IMR-90 (cell line): ENCODE results near the gene ABL1. TPM values are rescaled to one million over a fixed set of nuclear protein-coding genes. Genes with fewer than 3 reads are reported as not detected.
"Not testable (repeated sequence)": the region's sequence is repeated elsewhere in the genome, so short reads cannot be mapped to it uniquely, and the experiment has no call there.

ENCODE experiments used
- ATAC-seq: fragments of 200-7000 bp; cut with Tn5 transposase; 2 replicates; pipeline ENCODE4 v1.9.1; 2020; ENCODE audit warnings: low read depth, mild to moderate bottlenecking, moderate library complexity
- BruUV-seq: library from RNA; stranded (reverse); fragments of 400-500 nt; replicated peaks from 2 replicates; lab custom pipeline; 2021; lab: Mats Ljungman, UMichigan
- CTCF ChIA-PET: fragments of 300-600 bp; formaldehyde crosslinking; extraction: SDS; loops from one replicate; lab custom pipeline; 2021; ENCODE audit warnings: antibody characterized with exemption; lab: Yijun Ruan, JAX
- POLR2A ChIA-PET: fragments of 300-600 bp; sonication (Branson Sonifier 250); formaldehyde crosslinking; loops from one replicate; lab custom pipeline; 2022; ENCODE audit warnings: antibody characterized with exemption; ENCODE audit not compliant: unreplicated experiment; lab: Charles Lee
- DNase-seq: peaks from one replicate; pipeline ENCODE4 v3.0.0; 2013
- H2AFZ ChIP-seq: replicated peaks from 2 replicates; pipeline ENCODE3; 2013; ENCODE audit warnings: low read length, mild to moderate bottlenecking; ENCODE audit not compliant: poor library complexity
- H2AK5ac ChIP-seq: 2 replicates; pipeline ENCODE4 v1.6.1; 2013; ENCODE audit warnings: low read depth, low read length, inconsistent platforms
- H2AK9ac ChIP-seq: replicated peaks from 2 replicates; pipeline ENCODE3; 2013; ENCODE audit warnings: mild to moderate bottlenecking, low read depth, low read length, moderate library complexity; ENCODE audit not compliant: poor library complexity
- H2BK120ac ChIP-seq: 2 replicates; pipeline ENCODE4 v1.6.1; 2013; ENCODE audit warnings: low read depth, low read length, inconsistent platforms
- H2BK15ac ChIP-seq: 3 replicates; pipeline ENCODE4 v1.6.1; 2013; ENCODE audit warnings: low read depth, low read length, inconsistent platforms
- H2BK20ac ChIP-seq: 2 replicates; pipeline ENCODE4 v1.6.1; 2013; ENCODE audit warnings: low read depth, mild to moderate bottlenecking, inconsistent platforms, low read length, moderate library complexity
- H2BK5ac ChIP-seq: 2 replicates; pipeline ENCODE4 v1.6.1; 2013; ENCODE audit warnings: mild to moderate bottlenecking, low read depth, low read length, inconsistent platforms; ENCODE audit not compliant: poor library complexity, severe bottlenecking
- H3K14ac ChIP-seq: replicated peaks from 2 replicates; pipeline ENCODE4 v1.6.1; 2013; ENCODE audit warnings: low read depth, low read length, inconsistent platforms
- H3K18ac ChIP-seq: 2 replicates; pipeline ENCODE4 v1.6.1; 2013; ENCODE audit warnings: low read depth, low read length, control low read depth
- H3K23ac ChIP-seq: 2 replicates; pipeline ENCODE4 v1.6.1; 2013; ENCODE audit warnings: low read depth, low read length, inconsistent platforms
- H3K27ac ChIP-seq: 2 replicates; pipeline ENCODE4 v1.5.1; 2013; ENCODE audit warnings: mild to moderate bottlenecking, control low read depth, low read length; ENCODE audit not compliant: insufficient read depth
- H3K27me3 ChIP-seq: 2 replicates; pipeline ENCODE4 v1.6.1; 2013; ENCODE audit warnings: low read length; ENCODE audit not compliant: control insufficient read depth, insufficient read depth
- H3K36me3 ChIP-seq: 2 replicates; pipeline ENCODE4 v1.6.1; 2013; ENCODE audit warnings: low read length, mixed read lengths; ENCODE audit not compliant: control insufficient read depth, insufficient read depth
- H3K4ac ChIP-seq: 2 replicates; pipeline ENCODE4 v1.6.1; 2013; ENCODE audit warnings: low read depth, low read length, inconsistent platforms
- H3K4me1 ChIP-seq: 2 replicates; pipeline ENCODE4 v1.6.1; 2013; ENCODE audit warnings: low read length, mixed read lengths; ENCODE audit not compliant: control insufficient read depth, insufficient read depth
- H3K4me2 ChIP-seq: 2 replicates; pipeline ENCODE4 v1.6.1; 2013; ENCODE audit warnings: low read depth, mild to moderate bottlenecking, control low read depth, low read length, moderate library complexity
- H3K4me3 ChIP-seq: 2 replicates; pipeline ENCODE4 v1.5.1; 2013; ENCODE audit warnings: low read depth, mild to moderate bottlenecking, control low read depth, low read length, moderate library complexity; ENCODE audit not compliant: insufficient read depth
- H3K56ac ChIP-seq: 2 replicates; pipeline ENCODE4 v1.6.1; 2013; ENCODE audit warnings: low read length, inconsistent platforms; ENCODE audit not compliant: insufficient read depth; ENCODE audit errors: extremely low read depth
- H3K79me1 ChIP-seq, 2 experiments: 2 replicates each; pipeline ENCODE4 v1.6.1; 2013; ENCODE audit warnings: low read length in 2 of 2, inconsistent platforms in 1 of 2, low read depth in 1 of 2
- H3K9ac ChIP-seq: 2 replicates; pipeline ENCODE4 v1.6.1; 2013; ENCODE audit warnings: low read depth, low read length, control low read depth
- H3K9me1 ChIP-seq: 2 replicates; pipeline ENCODE4 v1.6.1; 2013; ENCODE audit warnings: low read length, inconsistent platforms; ENCODE audit not compliant: insufficient read depth
- H3K9me3 ChIP-seq: 2 replicates; pipeline ENCODE4 v1.6.1; 2013; ENCODE audit warnings: low read length; ENCODE audit not compliant: control insufficient read depth, insufficient read depth
- H4K20me1 ChIP-seq: 2 replicates; pipeline ENCODE4 v1.6.1; 2013; ENCODE audit warnings: low read length, inconsistent platforms; ENCODE audit not compliant: insufficient read depth
- H4K5ac ChIP-seq: 2 replicates; pipeline ENCODE4 v1.6.1; 2013; ENCODE audit warnings: mild to moderate bottlenecking, low read depth, low read length, control low read depth
- H4K8ac ChIP-seq, 2 experiments: 2 replicates each; pipeline ENCODE4 v1.6.1; 2013; ENCODE audit warnings: low read depth in 2 of 2, low read length in 2 of 2, control low read depth in 1 of 2, inconsistent platforms in 1 of 2
- H4K91ac ChIP-seq: 2 replicates; pipeline ENCODE4 v1.6.1; 2013; ENCODE audit warnings: low read depth, low read length, inconsistent platforms; ENCODE audit not compliant: insufficient read depth
- WGBS, 2 experiments: methylation state at CpG; one replicate each; pipeline versions ENCODE4 v1.1.5 to v1.1.7; 2013; ENCODE audit warnings: missing lambda C conversion rate in 2 of 2; ENCODE audit not compliant: insufficient read length in 1 of 2; ENCODE audit errors: extremely low coverage in 2 of 2; 5-methylcytosine and 5-hydroxymethylcytosine counted together
- dilution Hi-C: fragments of 300-500 bp; cut with HindIII; formaldehyde crosslinking; loops from one replicate; pipeline ENCODE4 v1.14.3; 2018; ENCODE audit warnings: low sequenced_read_pairs; ENCODE audit not compliant: unreplicated experiment
- in situ Hi-C: fragments of 300-500 bp; cut with MboI; formaldehyde crosslinking; loops from 3 replicates; pipeline ENCODE4 v1.14.3; 2019; ENCODE audit warnings: low sequenced_read_pairs, inconsistent platforms, mixed read lengths
- intact Hi-C: fragments of 100-400 bp; cut with micrococcal nuclease; formaldehyde crosslinking; loops from 2 replicates; pipeline ENCODE4 v1.10.0; 2022
- polyA plus RNA-seq, 3 experiments: library from polyadenylated mRNA; depleted of rRNA; stranded (reverse); fragments of >200 nt; gene quantifications; 2 replicates each; pipeline ENCODE4 v1.2.3, GENCODE V29; 2012; ENCODE audit warnings: low replicate concordance in 1 of 3
- total RNA-seq: library from RNA; depleted of rRNA; stranded (reverse); fragments of >200 nt; gene quantifications from 2 replicates; pipeline ENCODE4 v1.2.3, GENCODE V29; 2012

The ABL1 gene
- total and polyA plus RNA-seq, 2 of the 4 experiments (the other 2 are of a cell fraction) = 33.7 to 49.1 TPM

- H3K79me1 ChIP-seq = peaks cover 39 to 68% of the 10 kb centered on the region in 2 experiments
- H3K27me3 ChIP-seq, H3K4ac ChIP-seq, H2BK20ac ChIP-seq, POLR2A ChIA-PET, H2AK5ac ChIP-seq, H4K8ac ChIP-seq, DNase-seq, H3K4me3 ChIP-seq, H2AFZ ChIP-seq, H2BK120ac ChIP-seq, H2BK5ac ChIP-seq, BruUV-seq, H3K23ac ChIP-seq, intact Hi-C loops, H4K5ac ChIP-seq, H3K9me3 ChIP-seq, in situ Hi-C loops, ATAC-seq, H3K9ac ChIP-seq, H4K91ac ChIP-seq, H2BK15ac ChIP-seq, CTCF ChIA-PET, H2AK9ac ChIP-seq, H3K18ac ChIP-seq, H3K56ac ChIP-seq, dilution Hi-C loops, H3K14ac ChIP-seq, H4K20me1 ChIP-seq, H3K4me2 ChIP-seq, H3K27ac ChIP-seq, H3K36me3 ChIP-seq, H3K9me1 ChIP-seq: not testable (repeated sequence)
- WGBS, 2 experiments = no CpG with 5 or more reads among the region's 2 CpGs
- peaks cover 11% of the 10 kb centered on the region for H3K4me1 ChIP-seq
Measured at GRCh38 chr9:130794021-130794420, 41.0 kb upstream of the ABL1 start.
